Osteoblast (primary cell): ENCODE measurements around the gene NEK4. TPM values are rescaled to one million over a fixed set of nuclear protein-coding genes. Genes with fewer than 3 reads are reported as not detected.

Source experiments
- DNase-seq: peaks from one replicate; pipeline ENCODE4 v3.0.0; 2011; ENCODE audit warnings: low spot score, mixed read lengths; ENCODE audit not compliant: insufficient read length; ENCODE audit errors: missing footprints
- H2AFZ ChIP-seq: 2 replicates; pipeline ENCODE4 v1.6.0; 2011; ENCODE audit warnings: mild to moderate bottlenecking, low read length
- H3K27ac ChIP-seq: 2 replicates; pipeline ENCODE4 v1.5.1; 2011; ENCODE audit warnings: mild to moderate bottlenecking, low read depth, low read length, moderate library complexity
- H3K27me3 ChIP-seq: 2 replicates; pipeline ENCODE4 v1.6.0; 2012; ENCODE audit warnings: mild to moderate bottlenecking, control low read depth, inconsistent platforms, low read length, moderate library complexity; ENCODE audit not compliant: insufficient read depth
- H3K36me3 ChIP-seq: 2 replicates; pipeline ENCODE4 v1.5.1; 2011; ENCODE audit warnings: mild to moderate bottlenecking, low read length, control low read depth, moderate library complexity; ENCODE audit not compliant: insufficient read depth
- H3K4me1 ChIP-seq: 2 replicates; pipeline ENCODE4 v1.5.1; 2011; ENCODE audit warnings: mild to moderate bottlenecking, low read length, control low read depth, moderate library complexity; ENCODE audit not compliant: insufficient read depth
- H3K4me2 ChIP-seq: 2 replicates; pipeline ENCODE4 v1.6.0; 2011; ENCODE audit warnings: mild to moderate bottlenecking, low read length; ENCODE audit not compliant: insufficient read depth
- H3K4me3 ChIP-seq: fragments of 200-600 bp; sonication (generic); 3 replicates; pipeline ENCODE4 v1.5.1; 2012; ENCODE audit warnings: mild to moderate bottlenecking, low read length, inconsistent platforms; ENCODE audit not compliant: insufficient read depth
- H3K79me2 ChIP-seq: 2 replicates; pipeline ENCODE4 v1.6.0; 2012; ENCODE audit warnings: mild to moderate bottlenecking, low read length, control low read depth, inconsistent platforms; ENCODE audit not compliant: insufficient read depth
- H3K9me3 ChIP-seq: 2 replicates; pipeline ENCODE4 v1.5.1; 2011; ENCODE audit warnings: low read depth, low read length, control low read depth
- H4K20me1 ChIP-seq: 2 replicates; pipeline ENCODE4 v1.6.0; 2012; ENCODE audit warnings: mild to moderate bottlenecking, low read length, control low read depth; ENCODE audit not compliant: insufficient read depth
- CTCF ChIP-seq: IDR thresholded peaks from 2 replicates; pipeline ENCODE4 v1.5.1; 2011; ENCODE audit warnings: mild to moderate bottlenecking, low read depth, low read length, moderate library complexity; ENCODE audit errors: extremely low read depth
- total RNA-seq: library from RNA; depleted of rRNA; stranded (reverse); fragments of >200 nt; gene quantifications from 2 replicates; pipeline ENCODE4 v1.2.3, GENCODE V29; 2012

NEK4 gene
- total RNA-seq, 1 donor = 24.6 TPM

GRCh38 chr3:52810923-52811322, 40.2 kb upstream of the NEK4 start:
- H3K27ac ChIP-seq = no peak overlapping the region
- no peaks in the 10 kb centered on the region for H3K9me3 ChIP-seq
- no peak overlapping the region for H3K4me3 ChIP-seq
- no peak for DNase-seq
- TF ChIP-seq CTCF = no peak
- peaks cover 11% of the 10 kb centered on the region for H3K27me3 ChIP-seq
- no peaks in the 10 kb centered on the region for H3K79me2 ChIP-seq
- no peaks in the 10 kb centered on the region for H4K20me1 ChIP-seq
- H3K4me1 ChIP-seq = no peaks in the 10 kb centered on the region
- H3K4me2 ChIP-seq = no peak overlapping the region
- H2AFZ ChIP-seq = no peak overlapping the region
- no peaks in the 10 kb centered on the region for H3K36me3 ChIP-seq

GRCh38 chr3:52809662-52810377, 39.1 kb upstream of the NEK4 start:
- no peaks in the 10 kb centered on the region for H4K20me1 ChIP-seq
- H2AFZ ChIP-seq = no peak overlapping the region
- no peaks in the 10 kb centered on the region for H3K9me3 ChIP-seq
- no peak for DNase-seq
- no peaks in the 10 kb centered on the region for H3K4me1 ChIP-seq
- no peak overlapping the region for H3K4me2 ChIP-seq
- no peak for TF ChIP-seq CTCF
- no peak overlapping the region for H3K27ac ChIP-seq
- no peaks in the 10 kb centered on the region for H3K36me3 ChIP-seq
- H3K79me2 ChIP-seq = no peaks in the 10 kb centered on the region
- H3K27me3 ChIP-seq = peaks cover 11% of the 10 kb centered on the region
- no peak overlapping the region for H3K4me3 ChIP-seq

GRCh38 chr3:52809149-52809548, 38.4 kb upstream of the NEK4 start:
- Histone ChIP-seq H3K27me3 (peaks cover 11% of the 10 kb centered on the region), H3K79me2 (no peaks in the 10 kb centered on the region), H3K27ac (no peak overlapping the region), H3K4me1 (no peaks in the 10 kb centered on the region), H3K9me3 (no peaks in the 10 kb centered on the region), H4K20me1 (no peaks in the 10 kb centered on the region), H3K4me3 (no peak overlapping the region), H2AFZ (no peak overlapping the region), H3K4me2 (no peak overlapping the region), H3K36me3 (no peaks in the 10 kb centered on the region)
- DNase-seq = no peak
- no peak for TF ChIP-seq CTCF

- no peak overlapping the region for H2AFZ ChIP-seq
- peaks cover 5% of the 10 kb centered on the region for H3K27me3 ChIP-seq
- no peak overlapping the region for H3K4me2 ChIP-seq
- H3K4me3 ChIP-seq = no peak overlapping the region
- H3K79me2 ChIP-seq = no peaks in the 10 kb centered on the region
- no peaks in the 10 kb centered on the region for H4K20me1 ChIP-seq
- H3K27ac ChIP-seq = no peak overlapping the region
- no peak for TF ChIP-seq CTCF
- H3K4me1 ChIP-seq = peaks cover 3% of the 10 kb centered on the region
- no peaks in the 10 kb centered on the region for H3K36me3 ChIP-seq
- DNase-seq = no peak
- no peaks in the 10 kb centered on the region for H3K9me3 ChIP-seq
These were observed 34.7 kb upstream of the NEK4 start for GRCh38 chr3:52805270-52806039.
